Mononuclear cell (primary cell): ENCODE results near the gene GNPTG. TPM values are rescaled to one million over a fixed set of nuclear protein-coding genes. Genes with fewer than 3 reads are reported as not detected.

Source experiments
- H3K27me3 ChIP-seq: 2 replicates; pipeline ENCODE4 v1.6.0; 2011; ENCODE audit warnings: low read length, control low read depth; ENCODE audit not compliant: insufficient read depth
- H3K4me1 ChIP-seq: 2 replicates; pipeline ENCODE4 v1.5.1; 2011; ENCODE audit warnings: mild to moderate bottlenecking, low read length, control low read depth; ENCODE audit not compliant: insufficient read depth
- H3K4me3 ChIP-seq: 2 replicates; pipeline ENCODE4 v1.5.1; 2011; ENCODE audit warnings: mild to moderate bottlenecking, low read length, moderate library complexity
- H3K9me3 ChIP-seq: 2 replicates; pipeline ENCODE4 v1.5.1; 2011; ENCODE audit warnings: low read depth, mild to moderate bottlenecking, control low read depth, low read length
- total RNA-seq: library from RNA; depleted of rRNA; stranded (reverse); fragments of >200 nt; gene quantifications from one replicate; pipeline ENCODE4 v1.2.3, GENCODE V29; 2012

GNPTG gene
- total RNA-seq, 1 donor = 29.8 TPM

- peaks cover 20% of the 10 kb centered on the region for H3K4me1 ChIP-seq
Measured at GRCh38 chr16:1378087-1378803, 26.5 kb downstream of the GNPTG start.

GRCh38 chr16:1378804-1379303 is 27.1 kb downstream of the GNPTG start:
- Histone ChIP-seq H3K4me3 (peak overlapping the region; percentile 13), H3K9me3 (no peaks in the 10 kb centered on the region), H3K27me3 (no peaks in the 10 kb centered on the region), H3K4me1 (peaks cover 20% of the 10 kb centered on the region)

More at GRCh38 chr16:1378087-1378803, 26.5 kb downstream of the GNPTG start:
- Histone ChIP-seq H3K4me3 (no peak overlapping the region), H3K9me3 (no peaks in the 10 kb centered on the region), H3K27me3 (no peaks in the 10 kb centered on the region)

GRCh38 chr16:1379304-1380076 is 27.8 kb downstream of the GNPTG start:
- peak overlapping the region; percentile 13 for H3K4me3 ChIP-seq
- H3K27me3 ChIP-seq = no peaks in the 10 kb centered on the region
- H3K4me1 ChIP-seq = peaks cover 20% of the 10 kb centered on the region
- no peaks in the 10 kb centered on the region for H3K9me3 ChIP-seq

- H3K4me1 ChIP-seq = peaks cover 20% of the 10 kb centered on the region
Measured at GRCh38 chr16:1380195-1380594, 28.5 kb downstream of the GNPTG start.

GRCh38 chr16:1381612-1382406 is 30.1 kb downstream of the GNPTG start:
- no peaks in the 10 kb centered on the region for H3K9me3 ChIP-seq
- H3K27me3 ChIP-seq = no peaks in the 10 kb centered on the region
- peaks cover 20% of the 10 kb centered on the region for H3K4me1 ChIP-seq
- no peak overlapping the region for H3K4me3 ChIP-seq

More at GRCh38 chr16:1380195-1380594, 28.5 kb downstream of the GNPTG start:
- no peaks in the 10 kb centered on the region for H3K9me3 ChIP-seq
- H3K27me3 ChIP-seq = no peaks in the 10 kb centered on the region
- no peak overlapping the region for H3K4me3 ChIP-seq

GRCh38 chr16:1383556-1383955 is 31.8 kb downstream of the GNPTG start:
- H3K4me3 ChIP-seq = no peak overlapping the region
- H3K9me3 ChIP-seq = no peaks in the 10 kb centered on the region
- H3K27me3 ChIP-seq = no peaks in the 10 kb centered on the region
- peaks cover 16% of the 10 kb centered on the region for H3K4me1 ChIP-seq

GRCh38 chr16:1385232-1385631 is 33.5 kb downstream of the GNPTG start:
- Histone ChIP-seq H3K27me3 (no peaks in the 10 kb centered on the region), H3K4me3 (no peak overlapping the region), H3K9me3 (no peaks in the 10 kb centered on the region), H3K4me1 (peaks cover 2% of the 10 kb centered on the region)

DNA sequence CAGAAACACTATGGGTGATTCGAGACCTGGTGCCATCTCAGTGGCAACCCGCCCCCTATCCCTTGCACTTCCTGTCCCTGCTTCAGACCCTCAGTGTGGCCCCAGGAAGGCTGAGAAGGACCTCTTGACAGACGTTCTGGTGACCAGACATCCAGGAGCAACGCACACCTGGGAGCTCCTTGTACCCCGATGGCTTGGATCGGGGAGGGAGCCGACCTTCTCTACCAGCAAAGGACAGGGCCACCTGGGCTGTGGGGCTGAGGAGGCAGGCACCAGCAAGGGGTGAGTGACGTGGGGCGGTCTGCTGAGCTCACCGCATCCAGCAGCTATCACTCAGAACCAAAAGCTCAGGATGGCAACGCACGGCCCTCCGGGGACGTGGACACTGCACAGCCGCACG is 35.6 kb downstream of the GNPTG start:
- no peaks in the 10 kb centered on the region for H3K27me3 ChIP-seq
- H3K4me3 ChIP-seq = no peak overlapping the region
- no peaks in the 10 kb centered on the region for H3K9me3 ChIP-seq
- no peaks in the 10 kb centered on the region for H3K4me1 ChIP-seq

GRCh38 chr16:1389762-1390161 is 38.0 kb downstream of the GNPTG start:
- Histone ChIP-seq H3K4me3 (no peak overlapping the region), H3K9me3 (no peaks in the 10 kb centered on the region)

GRCh38 chr16:1390239-1390779 is 38.6 kb downstream of the GNPTG start:
- Histone ChIP-seq H3K4me3 (no peak overlapping the region), H3K27me3 (no peaks in the 10 kb centered on the region), H3K4me1 (no peaks in the 10 kb centered on the region), H3K9me3 (no peaks in the 10 kb centered on the region)

More at GRCh38 chr16:1389762-1390161, 38.0 kb downstream of the GNPTG start:
- Histone ChIP-seq H3K27me3 (no peaks in the 10 kb centered on the region), H3K4me1 (no peaks in the 10 kb centered on the region)

DNA sequence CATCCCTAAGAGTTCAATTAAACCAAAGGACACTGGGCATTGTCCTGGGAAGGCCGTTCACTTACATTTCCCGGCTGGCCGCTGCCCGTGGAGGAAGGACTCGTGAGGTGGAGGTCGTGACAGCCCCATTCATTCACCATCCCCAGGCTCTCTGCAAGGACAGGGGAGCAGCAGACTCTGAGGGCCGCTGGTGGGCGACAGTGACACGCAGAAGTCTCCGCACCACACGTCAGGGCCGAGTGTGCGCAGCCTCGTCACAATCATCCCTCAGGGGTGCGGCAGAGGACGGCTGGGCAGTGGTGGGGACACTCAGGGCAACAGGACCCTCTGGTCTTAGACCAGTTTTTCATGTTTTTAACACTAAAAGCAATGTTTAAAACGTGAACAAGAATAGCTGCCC is 41.1 kb downstream of the GNPTG start:
- no peaks in the 10 kb centered on the region for H3K27me3 ChIP-seq
- no peaks in the 10 kb centered on the region for H3K9me3 ChIP-seq
- H3K4me3 ChIP-seq = no peak overlapping the region
- H3K4me1 ChIP-seq = no peaks in the 10 kb centered on the region

GRCh38 chr16:1393613-1394176 is 42.0 kb downstream of the GNPTG start:
- Histone ChIP-seq H3K4me1 (no peaks in the 10 kb centered on the region), H3K4me3 (no peak overlapping the region), H3K9me3 (no peaks in the 10 kb centered on the region), H3K27me3 (no peaks in the 10 kb centered on the region)

DNA sequence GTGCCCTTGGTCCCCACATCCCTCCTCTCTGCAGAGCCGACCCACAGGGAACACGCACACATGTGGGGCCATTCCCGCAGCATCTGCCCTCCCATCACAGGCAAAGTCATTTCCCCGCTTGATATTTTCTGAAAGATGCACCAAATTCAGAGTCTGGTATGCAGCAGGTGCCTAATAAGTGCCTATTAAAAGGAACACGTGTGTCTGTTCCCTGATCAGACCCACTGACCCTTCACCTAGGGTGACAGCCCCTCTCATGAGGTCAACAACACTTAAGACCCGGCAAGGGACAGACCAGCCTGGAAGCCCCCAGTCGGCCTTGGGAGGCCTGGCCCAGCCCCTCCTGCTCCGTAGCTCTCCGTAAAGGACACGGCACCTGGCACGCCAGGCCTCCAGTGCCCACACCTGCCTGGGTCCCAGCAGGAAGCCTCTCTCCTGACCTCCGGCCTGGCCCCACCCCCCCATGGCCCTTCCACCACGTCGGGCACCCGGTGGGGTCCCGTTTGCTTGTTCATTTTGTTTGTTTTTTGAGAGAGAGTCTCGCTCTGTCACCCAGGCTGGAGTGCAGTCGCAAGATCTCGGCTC is 42.7 kb downstream of the GNPTG start:
- Histone ChIP-seq H3K4me1 (no peaks in the 10 kb centered on the region), H3K27me3 (no peaks in the 10 kb centered on the region), H3K4me3 (no peak overlapping the region), H3K9me3 (no peaks in the 10 kb centered on the region)

DNA sequence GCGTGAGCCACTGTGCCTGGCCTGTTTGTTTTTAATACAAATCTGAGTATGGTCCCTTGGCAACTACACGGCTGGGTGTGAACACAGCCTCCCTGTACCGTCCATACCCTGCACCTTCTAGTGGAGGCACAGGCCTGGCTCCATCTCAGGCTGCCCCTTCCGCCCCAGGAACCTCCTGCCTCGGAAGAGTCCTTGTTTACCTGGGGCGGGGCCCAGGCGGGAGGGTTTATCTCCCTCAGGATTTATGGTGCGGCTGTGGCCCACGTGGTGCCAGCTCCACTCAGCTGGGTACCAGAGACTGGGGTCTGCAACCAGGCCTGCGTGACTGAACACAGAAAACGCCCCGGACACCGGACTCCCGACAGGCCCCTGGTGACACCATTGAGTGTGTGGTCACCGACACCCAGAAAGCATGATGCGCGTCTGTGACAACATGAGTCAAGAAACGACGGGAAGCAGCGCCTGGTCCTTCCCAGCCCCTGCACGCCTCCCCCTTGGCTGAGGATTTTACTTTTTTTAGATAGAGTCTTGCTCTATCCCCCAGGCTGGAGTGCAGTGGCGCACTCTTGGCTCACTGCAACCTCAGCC is 43.8 kb downstream of the GNPTG start:
- H3K4me3 ChIP-seq = no peak overlapping the region
- no peaks in the 10 kb centered on the region for H3K4me1 ChIP-seq
- H3K9me3 ChIP-seq = no peaks in the 10 kb centered on the region
- H3K27me3 ChIP-seq = no peaks in the 10 kb centered on the region
